GM18868 (cell line): ENCODE data around the gene ENO1.

Experiments
- ATAC-seq: cut with Tn5 transposase; IDR thresholded peaks from one replicate; pipeline ENCODE4 v1.9.1; 2021; ENCODE audit warnings: mild to moderate bottlenecking, moderate library complexity; ENCODE audit not compliant: unreplicated experiment

The ENO1 gene

DNA sequence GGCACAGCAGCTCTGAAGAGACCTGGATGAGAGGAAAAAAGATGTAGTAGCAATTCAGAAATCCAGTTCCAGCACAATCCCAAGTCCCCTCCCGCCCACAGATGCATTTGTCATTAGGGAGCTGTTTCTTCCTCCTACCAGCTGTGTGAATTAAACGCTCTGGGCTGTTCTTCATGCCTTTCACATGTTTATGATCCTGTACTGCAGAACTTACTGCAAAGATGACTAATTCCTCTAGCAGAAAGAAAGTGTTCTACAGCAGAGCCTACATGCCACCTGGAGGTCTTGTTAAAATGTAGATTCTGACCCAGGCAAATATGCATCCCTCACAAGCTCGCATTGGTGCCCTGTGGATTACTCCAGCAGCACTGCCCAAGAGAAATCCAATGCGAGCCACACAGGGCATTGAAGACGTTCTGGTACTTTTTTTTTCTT is 6.5 kb downstream of the ENO1 start:
- ATAC-seq = no peak

DNA sequence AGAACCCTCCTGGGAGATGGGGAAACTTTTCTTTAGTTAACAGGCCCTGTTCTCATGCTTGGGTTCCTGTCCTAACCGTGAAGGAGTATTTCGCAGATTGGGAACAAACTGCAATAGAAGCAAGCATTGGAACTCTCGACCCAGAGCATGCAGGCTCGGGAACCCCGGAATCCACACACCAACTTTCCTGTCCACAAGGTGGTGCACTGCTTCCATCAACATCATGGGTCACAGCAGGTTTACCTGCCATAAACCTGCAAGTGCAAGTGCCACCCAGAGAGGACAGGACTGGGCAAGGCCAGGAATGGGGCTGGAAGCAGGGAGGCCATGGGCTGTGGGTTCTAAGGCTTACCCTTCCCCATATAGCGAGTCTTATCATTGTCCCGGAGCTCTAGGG is 6.9 kb downstream of the ENO1 start:
- no peak for ATAC-seq

DNA sequence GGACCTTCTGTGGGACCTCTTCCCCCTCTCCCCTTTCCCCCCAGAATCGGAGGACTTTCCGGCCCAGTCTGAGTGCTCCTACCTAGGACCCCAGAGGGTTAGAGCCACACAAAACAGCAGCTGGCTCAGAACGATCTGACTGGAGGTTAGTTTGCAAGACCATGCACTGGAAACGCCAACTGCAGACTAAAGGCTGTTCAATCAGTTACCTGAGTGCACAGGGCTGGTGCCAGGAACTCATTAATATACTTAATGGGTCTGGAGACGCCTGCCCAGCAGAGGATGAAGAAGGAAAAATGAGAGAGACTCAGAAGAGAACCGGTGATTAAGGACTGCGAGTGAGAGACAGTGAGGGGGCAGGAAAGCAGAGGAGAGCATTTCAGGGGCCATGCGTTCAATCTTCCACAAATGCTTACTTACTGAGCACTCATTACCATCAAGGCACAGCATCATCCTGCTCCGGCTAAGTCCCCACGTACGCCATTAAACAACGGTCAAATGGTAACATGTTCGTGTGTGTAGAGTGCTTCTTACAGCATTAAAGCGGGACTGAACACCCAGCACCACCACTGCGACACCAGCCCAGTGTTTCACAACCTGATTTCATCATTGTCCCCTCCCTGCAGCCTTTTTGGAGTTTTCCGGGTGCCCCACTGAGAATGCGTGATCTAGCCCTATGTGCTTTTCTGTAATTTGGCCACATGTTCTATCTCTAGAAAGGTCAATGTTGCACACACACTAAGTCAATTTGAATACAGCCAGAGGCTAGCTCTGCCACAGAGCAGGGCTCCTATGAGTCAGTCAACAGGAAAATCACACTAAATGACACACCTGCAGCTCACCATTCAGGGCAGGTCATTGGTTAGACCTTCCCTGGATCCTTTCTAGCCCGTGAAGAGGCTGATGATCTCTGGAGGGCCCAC is 7.6 kb downstream of the ENO1 start:
- ATAC-seq = no peak

DNA sequence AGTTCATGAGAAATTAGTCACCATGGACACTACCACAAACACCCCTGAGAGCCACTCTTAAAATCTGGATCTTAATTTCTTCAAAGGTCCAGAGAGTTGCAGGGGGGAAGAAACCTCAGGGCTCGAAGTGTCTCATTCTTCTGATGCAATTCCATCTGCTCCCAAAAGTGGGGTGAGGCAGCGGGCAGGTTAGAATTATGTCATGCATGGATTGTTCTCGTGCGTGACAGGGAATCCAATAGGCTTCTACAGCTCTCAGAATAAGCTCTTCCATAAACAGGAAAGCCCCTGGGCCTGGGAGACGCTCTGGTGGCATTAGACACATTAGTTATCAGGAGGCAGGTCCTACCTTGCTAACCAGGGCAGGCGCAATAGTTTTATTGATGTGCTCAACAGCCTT is 8.4 kb downstream of the ENO1 start:
- no peak for ATAC-seq

DNA sequence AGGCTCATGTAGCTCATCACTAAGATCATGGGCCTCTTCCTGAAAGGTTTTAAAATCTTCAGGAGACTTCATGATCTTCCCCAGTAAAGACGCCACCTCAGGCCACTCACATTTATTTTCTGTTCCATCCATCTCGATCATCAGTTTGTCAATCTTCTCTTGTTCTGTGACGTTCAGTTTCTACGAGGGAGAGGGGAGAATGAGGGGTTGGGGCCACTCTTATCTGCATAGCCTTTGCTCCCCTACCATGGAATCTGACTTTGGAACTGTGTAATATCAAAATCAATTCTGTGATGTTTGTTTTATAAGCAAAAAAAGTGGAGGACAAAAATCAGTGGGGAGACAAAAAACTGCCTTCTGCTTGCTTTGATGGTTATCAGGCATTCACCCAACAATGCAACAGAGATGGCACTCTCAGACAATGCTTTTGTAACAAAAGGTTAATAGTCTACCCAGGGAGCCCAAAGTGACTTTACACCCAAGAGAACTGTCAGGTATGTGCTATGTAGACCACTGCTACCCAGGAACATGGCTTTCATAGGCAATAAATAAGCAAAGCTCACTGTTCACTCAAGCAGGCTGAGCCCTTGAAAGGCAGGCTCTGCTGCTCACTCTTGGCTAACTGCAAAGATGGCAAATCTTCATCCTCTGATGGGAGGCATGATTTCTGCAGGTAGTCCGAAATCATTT is 10.5 kb downstream of the ENO1 start:
- no peak for ATAC-seq

DNA sequence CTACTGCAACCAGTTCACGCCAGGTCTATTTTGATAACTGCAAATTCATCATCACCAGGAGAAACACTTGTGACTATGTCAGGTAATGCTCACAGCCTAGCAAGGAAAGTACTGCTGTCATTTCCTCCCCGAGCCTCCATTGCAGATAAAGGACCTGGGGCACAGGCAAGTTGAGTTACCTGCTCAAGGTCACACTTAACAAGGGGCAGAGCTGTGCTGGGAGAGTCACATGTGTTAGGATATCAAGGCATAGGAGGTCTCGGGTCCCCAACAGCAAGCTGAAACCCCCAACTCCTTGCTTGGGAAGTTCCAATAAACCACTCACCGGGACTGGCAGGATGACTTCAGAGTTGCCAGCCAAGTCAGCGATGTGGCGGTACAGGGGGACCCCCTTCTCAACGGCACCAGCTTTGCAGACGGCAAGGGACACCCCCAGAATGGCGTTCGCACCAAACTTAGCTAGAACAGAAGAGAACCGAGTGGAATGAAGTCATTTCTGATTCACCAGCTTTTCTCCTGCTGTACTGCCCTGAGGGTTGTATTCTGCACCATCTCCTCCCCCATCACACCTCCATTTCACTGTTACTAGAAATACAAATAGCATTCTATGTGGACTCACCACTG is 11.6 kb downstream of the ENO1 start:
- ATAC-seq = no peak

DNA sequence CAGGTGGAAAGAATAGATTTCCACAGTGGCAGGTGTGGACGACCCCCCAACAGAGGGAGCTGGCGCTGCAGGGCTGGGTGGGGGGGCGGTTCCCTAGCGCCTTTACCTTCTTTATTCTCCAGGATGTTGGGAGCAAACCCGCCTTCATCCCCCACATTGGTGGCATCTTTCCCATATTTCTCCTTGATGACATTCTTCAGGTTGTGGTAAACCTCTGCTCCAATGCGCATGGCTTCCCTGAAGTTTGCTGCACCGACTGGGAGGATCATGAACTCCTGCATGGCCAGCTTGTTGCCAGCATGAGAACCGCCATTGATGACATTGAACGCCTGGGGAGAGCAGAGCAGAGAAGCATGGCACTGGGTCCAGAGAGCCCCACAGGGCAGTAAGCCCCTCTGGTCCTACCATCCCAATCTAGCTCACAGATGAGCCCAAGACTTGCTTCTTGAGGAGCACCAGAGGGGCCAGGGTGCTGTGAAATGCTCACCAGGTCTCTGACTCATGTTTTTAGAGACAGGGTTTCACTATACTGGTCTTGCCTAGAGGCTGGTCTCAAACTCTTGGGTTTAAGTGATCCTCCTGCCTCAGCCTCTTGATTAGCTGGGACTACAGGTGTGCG is 12.2 kb downstream of the ENO1 start:
- no peak for ATAC-seq

DNA sequence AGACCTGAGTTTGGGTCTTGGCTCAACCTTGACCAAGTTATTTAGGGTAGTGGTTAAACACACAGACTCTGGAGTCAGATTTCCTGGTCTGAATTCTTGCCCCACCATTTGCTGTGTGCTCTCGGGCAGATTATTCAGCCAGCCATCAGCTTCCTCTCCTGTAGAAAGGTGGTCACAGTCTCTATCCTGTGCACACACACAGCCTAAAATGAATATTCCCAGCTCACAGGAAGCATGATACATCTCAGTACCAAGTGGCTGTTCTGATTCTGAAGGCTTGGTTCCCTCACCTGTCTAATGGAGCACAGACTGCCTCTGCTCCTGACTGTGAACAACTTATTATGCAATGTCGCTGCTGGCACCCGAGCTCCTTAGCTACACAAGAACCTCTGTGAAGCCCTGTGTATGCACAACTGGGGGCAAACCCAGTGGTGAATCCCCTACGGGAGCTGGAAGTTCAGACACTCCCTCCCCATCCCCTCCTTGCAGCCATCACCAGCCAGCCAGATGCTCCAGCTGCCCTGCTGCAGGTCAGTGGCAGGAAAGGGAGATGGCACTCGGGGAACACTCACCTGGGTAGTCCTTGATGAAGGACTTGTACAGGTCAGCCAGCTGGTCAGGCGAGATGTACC is 13.7 kb downstream of the ENO1 start:
- no peak for ATAC-seq

DNA sequence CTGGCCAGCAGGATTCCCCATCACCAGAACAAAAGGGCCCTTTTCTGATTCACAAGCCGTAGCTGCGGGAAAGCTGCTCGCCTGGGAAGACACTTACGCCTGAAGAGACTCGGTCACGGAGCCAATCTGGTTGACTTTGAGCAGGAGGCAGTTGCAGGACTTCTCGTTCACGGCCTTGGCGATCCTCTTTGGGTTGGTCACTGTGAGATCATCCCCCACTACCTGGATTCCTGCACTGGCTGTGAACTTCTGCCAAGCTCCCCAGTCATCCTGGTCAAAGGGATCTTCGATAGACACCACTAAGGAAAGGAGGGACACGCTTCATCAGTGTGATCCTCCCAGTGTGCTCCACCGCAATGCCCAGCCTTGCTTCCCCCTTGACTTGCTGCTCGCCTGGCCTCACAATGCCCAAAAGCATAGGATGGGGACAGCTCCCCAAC is 14.7 kb downstream of the ENO1 start:
- no peak for ATAC-seq

DNA sequence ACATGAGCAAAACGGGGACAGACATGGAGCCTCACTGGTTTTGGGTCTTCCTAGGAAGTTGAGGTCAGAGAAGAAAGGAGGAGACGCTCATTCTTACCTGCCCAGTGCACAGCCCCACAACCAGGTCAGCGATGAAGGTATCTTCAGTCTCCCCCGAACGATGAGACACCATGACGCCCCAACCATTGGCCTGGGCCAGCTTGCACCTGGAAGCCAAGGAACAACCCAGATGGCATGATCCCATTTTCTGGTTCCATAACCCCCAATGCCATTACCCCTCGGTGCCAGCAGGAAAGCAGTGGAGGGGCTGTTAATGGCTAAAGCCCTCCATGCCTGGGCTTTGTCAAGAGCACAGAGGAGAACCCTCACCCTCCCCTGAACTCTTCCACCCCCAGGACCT is 15.3 kb downstream of the ENO1 start:
- ATAC-seq = no peak

DNA sequence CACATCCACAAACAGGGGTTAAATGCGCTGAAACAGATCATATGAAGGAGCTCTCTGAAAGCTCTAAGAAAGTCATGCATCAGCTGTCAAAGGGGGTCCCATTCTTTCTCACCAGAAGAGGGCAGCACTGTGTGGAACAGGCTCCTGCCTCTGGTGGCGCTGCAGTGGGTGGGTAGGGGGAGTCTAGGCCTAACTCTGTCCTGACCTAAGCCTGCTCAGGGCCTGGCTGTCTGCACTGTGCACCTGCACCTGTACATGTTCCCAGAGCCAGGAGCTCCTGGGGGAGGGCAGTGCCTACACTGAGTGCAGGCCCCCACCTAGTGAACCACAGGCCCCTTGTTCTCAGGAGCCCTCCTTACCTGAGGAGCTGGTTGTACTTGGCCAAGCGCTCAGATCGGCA is 16.0 kb downstream of the ENO1 start:
- no peak for ATAC-seq

DNA sequence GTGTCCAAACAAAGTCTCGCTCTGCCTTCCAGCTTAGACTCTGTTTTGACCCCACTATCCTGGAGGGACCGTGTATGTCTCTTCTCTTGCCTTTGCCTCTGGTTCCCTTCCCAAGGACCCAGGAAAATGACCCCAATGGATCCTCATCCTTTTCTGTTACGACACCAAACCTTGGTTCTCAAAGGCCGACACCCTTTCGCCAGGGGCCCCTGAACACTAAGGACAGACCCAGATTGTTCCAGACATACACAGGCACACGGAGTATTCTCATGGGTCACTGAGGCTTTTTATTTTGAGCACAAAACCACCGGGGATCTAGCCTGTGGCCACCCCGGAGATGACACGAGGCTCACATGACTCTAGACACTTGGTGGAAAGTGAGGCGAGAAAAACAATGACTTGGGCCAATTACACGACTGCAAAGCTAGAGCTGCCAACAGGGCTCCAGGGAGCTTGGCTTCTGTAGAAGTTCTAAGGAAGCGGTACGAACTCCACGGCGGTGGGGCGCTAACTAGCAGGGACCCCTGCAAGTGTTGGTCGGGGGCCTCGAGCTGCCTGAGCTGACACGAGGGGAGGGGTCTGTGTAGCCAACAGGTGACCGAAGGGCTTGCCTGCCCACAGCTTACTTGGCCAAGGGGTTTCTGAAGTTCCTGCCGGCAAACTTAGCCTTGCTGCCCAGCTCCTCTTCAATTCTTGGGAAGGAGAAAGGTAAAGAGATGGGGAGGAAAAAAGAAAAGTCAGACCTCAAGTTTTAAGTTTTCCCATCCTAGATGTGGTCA is 17.6 kb downstream of the ENO1 start:
- ATAC-seq = no peak

DNA sequence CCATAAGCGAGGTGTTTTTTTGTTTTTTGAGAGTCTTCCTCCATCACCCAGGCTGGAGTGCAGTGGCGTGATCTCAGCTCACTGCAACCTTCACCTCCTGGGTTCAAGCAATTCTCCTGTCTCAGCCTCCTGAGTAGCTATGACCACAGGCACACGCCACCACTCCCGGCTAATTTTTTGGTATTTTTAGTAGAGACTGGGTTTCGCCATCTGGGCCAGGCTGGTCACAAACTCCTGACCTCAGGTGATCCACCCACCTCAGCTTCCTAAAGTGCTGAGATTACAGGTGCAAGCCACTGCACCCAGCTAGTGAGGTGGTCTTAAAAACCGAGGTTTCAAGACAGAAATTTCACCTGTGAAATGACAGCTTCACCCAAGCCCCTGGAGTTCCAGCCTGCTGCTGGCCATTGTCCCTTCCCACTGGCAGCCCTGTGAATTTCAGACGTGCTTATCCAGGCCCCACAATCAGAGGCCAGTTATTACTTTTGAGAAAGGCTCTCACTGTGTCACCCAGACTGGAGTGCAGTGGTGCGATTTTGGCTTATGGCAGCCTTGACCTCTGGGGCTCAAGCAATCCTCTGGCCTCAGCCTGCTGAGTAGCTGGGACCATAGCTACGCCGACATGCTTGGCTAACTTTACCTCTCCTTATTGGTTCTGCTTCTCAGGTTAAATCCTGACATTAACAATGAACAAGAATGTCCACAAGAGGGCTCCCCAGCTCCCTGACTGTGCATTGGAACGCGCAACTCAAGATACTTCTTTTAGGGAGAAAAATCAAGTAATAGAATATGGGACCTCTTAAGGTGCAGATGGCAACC is 19.4 kb downstream of the ENO1 start:
- ATAC-seq = no peak

DNA sequence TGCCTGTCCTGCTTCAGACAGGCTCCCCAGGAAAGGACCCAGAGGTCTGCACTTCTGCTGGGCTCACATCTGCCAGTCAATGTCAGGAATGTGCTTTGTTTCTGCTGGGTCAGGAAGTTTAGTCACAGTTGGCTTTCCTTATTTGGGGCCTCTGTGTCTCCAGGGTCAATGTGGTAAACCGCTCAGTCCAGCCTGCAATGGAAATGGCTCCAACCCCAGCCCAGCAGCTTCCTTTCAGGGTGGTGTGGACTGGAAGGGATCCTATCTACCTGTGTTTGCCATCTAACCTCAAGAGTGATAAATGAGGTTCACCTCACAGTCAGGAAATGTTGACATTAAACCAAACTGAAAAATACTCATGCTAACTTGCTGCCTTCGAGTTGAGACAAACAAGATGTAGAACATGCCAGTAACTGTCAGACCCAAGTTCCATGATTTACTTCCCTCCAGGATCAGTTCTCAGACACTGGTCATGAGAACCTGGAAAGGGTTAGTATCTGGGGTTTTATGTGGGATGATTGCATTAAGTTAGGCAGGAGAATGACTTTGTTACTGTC is 20.3 kb downstream of the ENO1 start:
- ATAC-seq = no peak

DNA sequence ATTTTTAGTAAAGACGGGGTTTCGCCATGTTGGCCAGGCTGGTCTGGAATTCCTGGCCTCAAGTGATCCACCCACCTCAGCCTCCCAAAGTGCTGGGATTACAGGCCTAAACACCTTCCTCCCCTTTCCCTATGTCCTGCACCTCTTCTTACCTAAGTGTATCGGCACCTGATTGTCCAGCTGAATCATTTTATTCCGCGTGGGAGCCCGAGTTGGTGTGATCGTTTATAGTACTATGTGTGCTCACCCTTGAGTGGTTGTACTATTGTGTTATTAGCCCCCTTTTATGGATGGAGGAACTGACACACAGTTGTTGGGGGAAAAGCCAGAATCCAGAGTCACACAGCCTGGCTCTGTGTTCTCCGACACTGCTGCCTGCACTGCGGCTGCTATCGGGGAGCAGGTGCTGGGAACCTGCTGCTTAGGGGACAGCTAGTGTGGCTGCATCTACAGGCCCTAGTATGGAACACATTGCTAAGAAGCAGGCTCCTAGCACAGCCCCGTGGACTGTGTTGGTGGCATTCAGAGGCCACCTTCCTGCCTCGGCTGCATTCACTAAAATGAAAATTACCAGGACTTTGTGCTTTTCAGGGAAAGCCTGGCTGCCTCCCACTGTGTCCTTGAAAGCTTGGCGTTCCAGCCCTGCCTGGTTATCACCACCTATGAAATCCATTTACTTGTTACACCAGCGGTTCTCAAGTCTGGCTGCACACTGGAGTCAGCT is 21.6 kb downstream of the ENO1 start:
- no peak for ATAC-seq

DNA sequence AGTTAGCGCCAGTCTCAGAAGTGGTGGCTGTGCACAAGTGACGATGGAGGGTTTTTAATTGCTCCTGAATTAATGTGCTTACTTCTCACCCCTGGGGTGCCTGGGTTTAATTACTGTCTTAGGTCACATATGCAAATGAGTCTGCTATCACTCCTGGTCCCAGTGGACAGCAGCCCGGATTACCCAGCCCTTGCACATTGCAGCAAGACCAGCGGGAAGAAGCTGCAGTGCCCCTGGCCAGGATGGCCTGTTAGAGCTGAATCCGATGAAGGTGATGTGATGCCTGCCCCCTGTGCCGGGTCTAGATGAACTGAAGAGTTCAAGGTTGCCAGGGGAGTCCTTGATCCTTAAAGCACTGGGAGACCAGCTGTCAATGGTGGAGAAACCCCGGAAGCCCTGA is 24.2 kb downstream of the ENO1 start:
- no peak for ATAC-seq

DNA sequence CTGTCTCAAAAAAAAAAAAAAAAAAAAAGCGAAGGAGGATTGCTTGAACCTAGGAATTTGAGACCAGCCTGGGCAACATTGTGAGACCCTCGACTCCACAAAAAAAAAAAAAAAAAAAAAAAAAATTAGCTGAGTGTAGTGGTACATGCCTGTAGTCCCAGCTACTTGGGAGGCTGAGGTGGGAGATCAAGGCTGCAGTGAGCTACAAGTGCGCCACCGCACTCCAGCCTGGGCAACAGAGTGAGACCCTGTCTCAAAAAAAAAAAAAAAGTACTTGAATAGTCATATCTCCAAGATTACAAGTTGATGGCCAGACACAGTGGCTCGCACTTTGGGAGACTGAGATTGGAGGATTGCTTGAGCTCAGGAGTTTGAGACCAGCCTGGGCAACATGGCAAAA is 27.4 kb downstream of the ENO1 start:
- no peak for ATAC-seq

DNA sequence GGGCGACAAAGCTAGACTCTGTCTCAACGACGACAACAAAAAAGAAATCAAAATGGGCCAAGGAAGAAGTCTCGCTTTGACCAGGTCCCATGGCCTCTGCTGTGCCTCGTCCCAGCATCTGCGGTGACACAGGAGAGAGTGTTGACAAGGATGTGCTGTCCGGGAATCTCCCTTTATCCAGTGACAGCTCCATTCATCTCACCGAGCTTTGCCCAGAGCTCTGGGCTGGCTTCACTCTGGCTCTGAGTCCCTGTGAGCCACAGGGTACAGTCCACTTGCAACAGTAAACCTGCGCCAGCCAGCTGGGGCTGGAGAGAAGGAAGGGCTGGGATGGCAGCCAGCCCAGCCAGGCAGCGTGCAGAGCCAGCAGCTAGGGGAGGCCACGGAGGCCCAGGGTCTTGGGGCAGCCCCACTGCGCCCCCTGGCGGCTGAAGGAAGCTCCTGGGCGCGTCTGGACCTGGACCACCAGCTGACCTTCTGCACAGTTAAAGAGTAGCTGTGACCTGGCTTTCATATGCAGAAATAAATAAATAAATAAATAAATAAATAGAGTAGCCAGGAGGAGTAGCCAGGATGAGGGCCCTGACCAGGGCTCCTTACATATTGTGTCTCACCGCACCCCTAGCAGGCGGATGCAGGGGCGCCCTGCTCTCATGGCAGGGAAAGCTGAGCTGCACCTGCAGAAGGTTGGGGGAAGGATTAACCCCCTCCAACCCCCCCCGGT is 29.7 kb downstream of the ENO1 start:
- no peak for ATAC-seq
